Activated CD8-positive, alpha-beta T cell treated with anti-CD3 and anti-CD28 coated beads for 36 hours (primary cell): Measurements from ENCODE around the gene MIS18BP1. TPM values are rescaled to one million over a fixed set of nuclear protein-coding genes. Genes with fewer than 3 reads are reported as not detected.

Experiments
- ATAC-seq: fragments of 200-7000 bp; cut with Tn5 transposase; one replicate; pipeline ENCODE4 v1.10.0; 2021; ENCODE audit warnings: mild to moderate bottlenecking, moderate library complexity
- CTCF ChIA-PET: fragments of 350-600 bp; sonication (Branson Sonifier 250); formaldehyde crosslinking; loops from one replicate; lab custom pipeline; 2021; ENCODE audit warnings: antibody characterized with exemption; lab: Charles Lee
- POLR2A ChIA-PET: fragments of 350-600 bp; sonication (Branson Sonifier 250); formaldehyde crosslinking; loops from one replicate; lab custom pipeline; 2021; ENCODE audit warnings: antibody characterized with exemption; lab: Charles Lee
- DNase-seq: peaks from one replicate; pipeline ENCODE4 v3.0.0-alpha.2; 2020
- H3K27ac Mint-ChIP-seq: one replicate; pipeline ENCODE4 v1.8.0; 2021; ENCODE audit warnings: mild to moderate bottlenecking, mixed read lengths
- H3K27me3 Mint-ChIP-seq: one replicate; pipeline ENCODE4 v1.8.0; 2021; ENCODE audit warnings: mixed read lengths
- H3K36me3 Mint-ChIP-seq: one replicate; pipeline ENCODE4 v1.8.0; 2021; ENCODE audit warnings: low read depth, mixed read lengths
- H3K4me1 Mint-ChIP-seq: one replicate; pipeline ENCODE4 v1.8.0; 2021; ENCODE audit warnings: low read depth, mixed read lengths
- H3K4me3 Mint-ChIP-seq: one replicate; pipeline ENCODE4 v1.8.0; 2021; ENCODE audit warnings: mild to moderate bottlenecking, moderate library complexity, mixed read lengths
- H3K9me3 Mint-ChIP-seq: one replicate; pipeline ENCODE4 v1.8.0; 2021; ENCODE audit warnings: mixed read lengths
- CTCF ChIP-seq: fragments of 200-600 bp; IDR thresholded peaks from one replicate; pipeline ENCODE4 v1.8.0; 2022; ENCODE audit warnings: antibody characterized with exemption, mild to moderate bottlenecking
- intact Hi-C: fragments of 100-400 bp; cut with micrococcal nuclease; formaldehyde crosslinking; loops from one replicate; pipeline ENCODE4 v1.10.0; 2022
- total RNA-seq, 2 experiments: library from RNA; stranded (reverse); gene quantifications; one replicate each; pipeline ENCODE4 v1.2.3, GENCODE V29; 2021

MIS18BP1 gene
- total RNA-seq, 2 experiments from 2014 or later = 51.0 to 55.8 TPM

DNA sequence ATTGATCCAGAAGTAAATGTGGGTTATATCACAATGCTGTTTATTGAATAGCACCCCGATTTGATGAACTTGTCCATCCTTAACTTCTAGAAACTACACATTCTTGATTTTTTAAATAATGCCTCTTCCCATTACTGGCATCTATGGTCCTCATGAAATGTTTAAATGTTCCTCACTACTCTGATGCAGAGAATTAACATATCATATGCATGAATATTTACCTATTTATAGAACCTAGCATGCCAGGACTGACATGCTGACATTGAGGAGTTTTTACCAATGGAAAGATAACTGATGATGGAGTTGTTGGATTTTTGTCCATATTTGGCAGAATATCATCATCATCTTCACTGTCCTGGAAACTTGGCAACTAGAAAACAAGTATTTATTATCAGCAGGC lies 42.8 kb downstream of the MIS18BP1 start:
- no peaks in the 10 kb centered on the region for H3K4me1 Mint-ChIP-seq
- CTCF ChIA-PET = no interaction called here
- intact Hi-C loops = no loop called here
- ATAC-seq = no peak
- POLR2A ChIA-PET = no interaction called here
- no peaks in the 10 kb centered on the region for H3K27me3 Mint-ChIP-seq
- TF ChIP-seq CTCF = no peak
- H3K4me3 Mint-ChIP-seq = no peak overlapping the region
- H3K9me3 Mint-ChIP-seq = no peaks in the 10 kb centered on the region
- H3K27ac Mint-ChIP-seq = no peak overlapping the region
- H3K36me3 Mint-ChIP-seq = peaks cover 40% of the 10 kb centered on the region
- no peak for DNase-seq

- no peaks in the 10 kb centered on the region for H3K27me3 Mint-ChIP-seq
- no peak for ATAC-seq
- H3K27ac Mint-ChIP-seq = no peak overlapping the region
- intact Hi-C loops = no loop called here
- ChIA-PET POLR2A (no interaction called here), CTCF (no interaction called here)
- DNase-seq = no peak
- TF ChIP-seq CTCF = no peak
- H3K36me3 Mint-ChIP-seq = peaks cover 27% of the 10 kb centered on the region
- peaks cover 10% of the 10 kb centered on the region for H3K4me1 Mint-ChIP-seq
- H3K9me3 Mint-ChIP-seq = no peaks in the 10 kb centered on the region
- no peak overlapping the region for H3K4me3 Mint-ChIP-seq
These were observed 48.8 kb downstream of the MIS18BP1 start for GRCh38 chr14:45204241-45204640.

DNA sequence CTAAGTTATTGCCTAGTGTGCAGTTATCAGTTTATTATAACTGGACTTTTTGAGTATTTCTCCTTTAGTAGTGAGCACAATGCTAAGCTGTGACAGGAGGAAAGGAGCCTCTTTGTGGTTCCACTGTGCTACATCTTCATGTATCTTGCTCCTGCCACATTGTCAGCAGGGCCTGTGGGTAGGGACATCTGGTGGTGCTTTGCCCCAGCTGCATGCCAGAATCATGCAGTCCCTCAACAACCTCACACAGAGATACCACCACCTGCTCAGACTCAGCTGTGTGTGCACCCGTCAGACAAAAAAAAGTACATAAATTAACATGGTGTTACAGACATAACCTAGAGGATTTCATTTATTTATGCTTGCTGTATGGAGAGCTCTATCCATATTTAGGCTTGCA lies 51.1 kb downstream of the MIS18BP1 start:
- Mint-ChIP-seq H3K9me3 (no peaks in the 10 kb centered on the region), H3K4me1 (peaks cover 10% of the 10 kb centered on the region), H3K4me3 (no peak overlapping the region), H3K27me3 (no peaks in the 10 kb centered on the region), H3K27ac (no peak overlapping the region), H3K36me3 (peaks cover 28% of the 10 kb centered on the region)
- peak; percentile 81 for ATAC-seq
- ChIA-PET POLR2A (no interaction called here), CTCF (interaction anchor here (0.7 to 1.3 kb wide), 2 partner anchors 30 to 69 kb away, joined by 3 read pairs; no protein-coding TSS in a partner anchor)
- intact Hi-C loops = no loop called here
- no peak for TF ChIP-seq CTCF
- peak; percentile 29 for DNase-seq

DNA sequence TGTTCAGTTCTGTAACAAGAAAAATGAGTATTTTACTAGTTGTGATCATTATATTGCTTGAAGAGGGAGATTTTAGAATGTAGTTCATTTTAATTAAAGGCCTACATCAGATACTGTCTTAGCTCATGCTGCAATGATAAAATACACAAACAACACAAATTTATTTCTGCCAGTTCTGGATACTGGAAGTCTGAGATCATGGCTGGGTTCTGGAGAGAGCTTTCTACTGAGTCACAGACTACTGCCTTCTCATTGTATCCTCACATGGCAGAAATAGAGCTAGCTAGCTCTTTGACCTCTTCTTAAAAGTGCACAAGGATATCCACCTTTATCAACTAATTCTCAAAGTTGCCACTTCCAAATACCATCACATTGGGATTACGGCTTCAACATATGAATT lies 53.8 kb downstream of the MIS18BP1 start:
- Mint-ChIP-seq H3K4me3 (no peak overlapping the region), H3K36me3 (peaks cover 31% of the 10 kb centered on the region), H3K9me3 (no peaks in the 10 kb centered on the region), H3K27me3 (no peaks in the 10 kb centered on the region), H3K4me1 (peaks cover 19% of the 10 kb centered on the region), H3K27ac (no peak overlapping the region)
- intact Hi-C loops = no loop called here
- ATAC-seq (no peak), DNase-seq (no peak)
- CTCF ChIA-PET = interaction anchor here (1.1 kb wide), 1 partner anchor 17 kb away, joined by 3 read pairs; no protein-coding TSS in a partner anchor
- TF ChIP-seq CTCF = no peak
- POLR2A ChIA-PET = no interaction called here

- H3K4me1 Mint-ChIP-seq = peaks cover 19% of the 10 kb centered on the region
- CTCF ChIA-PET = interaction anchor here (1.1 kb wide), 1 partner anchor 17 kb away, joined by 3 read pairs; no protein-coding TSS in a partner anchor
- ATAC-seq (no peak), DNase-seq (no peak)
- POLR2A ChIA-PET = no interaction called here
- H3K27ac Mint-ChIP-seq = no peak overlapping the region
- H3K27me3 Mint-ChIP-seq = no peaks in the 10 kb centered on the region
- no peak overlapping the region for H3K4me3 Mint-ChIP-seq
- no peak for TF ChIP-seq CTCF
- peaks cover 31% of the 10 kb centered on the region for H3K36me3 Mint-ChIP-seq
- H3K9me3 Mint-ChIP-seq = no peaks in the 10 kb centered on the region
- intact Hi-C loops = no loop called here
These were observed 54.5 kb downstream of the MIS18BP1 start for GRCh38 chr14:45198551-45198950.
